Measurements from ENCODE around the gene PRDX5.

Gene PRDX5

GRCh38 chr11:64349404-64349803 lies 31.5 kb downstream of the PRDX5 start:
- no peaks in the 10 kb centered on the region for H3K9me3 ChIP-seq (ENCODE audit: insufficient read depth, low read length)
- no peak overlapping the region for H3K9ac ChIP-seq (ENCODE audit: low read length)
- TF ChIP-seq CTCF (IDR thresholded peaks at IDR 0.05; ENCODE audit: insufficient read depth, low read length, poor library complexity, severe bottlenecking), result no peak
- TF ChIP-seq EZH2phosphoT487 (conservative IDR thresholded peaks at IDR 0.05; ENCODE audit: low read length), result no peak
- H3K27me3 ChIP-seq (ENCODE audit: low read length), result no peaks in the 10 kb centered on the region
- no peak overlapping the region for H2AFZ ChIP-seq (ENCODE audit: low read depth, low read length, severe bottlenecking)
- no peaks in the 10 kb centered on the region for H3K36me3 ChIP-seq (ENCODE audit: low read length)
- no peaks in the 10 kb centered on the region for H3K79me2 ChIP-seq (ENCODE audit: insufficient read depth, low read length)
- no peak overlapping the region for H3K27ac ChIP-seq (ENCODE audit: low read depth, low read length)
- no peaks in the 10 kb centered on the region for H3K9me2 ChIP-seq (replicated peaks; ENCODE audit: insufficient read depth, low read length)
- H3K4me3 ChIP-seq (ENCODE audit: insufficient read depth, low read length, poor library complexity, severe bottlenecking), result no peak overlapping the region
- H3F3A ChIP-seq (ENCODE audit: insufficient read depth), result no peaks in the 10 kb centered on the region
- H3K4me2 ChIP-seq (ENCODE audit: low read depth, low read length, poor library complexity, severe bottlenecking), result no peak overlapping the region
- H4K20me1 ChIP-seq (ENCODE audit: low read depth, low read length), result no peaks in the 10 kb centered on the region

GRCh38 chr11:64351136-64351631 lies 33.3 kb downstream of the PRDX5 start:
- Histone ChIP-seq H3K4me2 (ENCODE audit: low read depth, low read length, poor library complexity, severe bottlenecking) (no peak overlapping the region), H3K9me3 (ENCODE audit: insufficient read depth, low read length) (no peaks in the 10 kb centered on the region), H3K4me3 (ENCODE audit: insufficient read depth, low read length, poor library complexity, severe bottlenecking) (no peak overlapping the region), H3K9ac (ENCODE audit: low read length) (no peak overlapping the region), H3K27ac (ENCODE audit: low read depth, low read length) (no peak overlapping the region), H3K36me3 (ENCODE audit: low read length) (no peaks in the 10 kb centered on the region), H3K9me2 (replicated peaks; ENCODE audit: insufficient read depth, low read length) (no peaks in the 10 kb centered on the region), H4K20me1 (ENCODE audit: low read depth, low read length) (no peaks in the 10 kb centered on the region), H2AFZ (ENCODE audit: low read depth, low read length, severe bottlenecking) (no peak overlapping the region), H3K79me2 (ENCODE audit: insufficient read depth, low read length) (no peaks in the 10 kb centered on the region), H3K27me3 (ENCODE audit: low read length) (no peaks in the 10 kb centered on the region), H3F3A (ENCODE audit: insufficient read depth) (no peaks in the 10 kb centered on the region)
- TF ChIP-seq CTCF (IDR thresholded peaks at IDR 0.05; ENCODE audit: insufficient read depth, low read length, poor library complexity, severe bottlenecking) (no peak), EZH2phosphoT487 (conservative IDR thresholded peaks at IDR 0.05; ENCODE audit: low read length) (no peak)

GRCh38 chr11:64352099-64352994 lies 34.4 kb downstream of the PRDX5 start:
- Histone ChIP-seq H3K36me3 (ENCODE audit: low read length) (no peaks in the 10 kb centered on the region), H3K9me3 (ENCODE audit: insufficient read depth, low read length) (no peaks in the 10 kb centered on the region), H3K79me2 (ENCODE audit: insufficient read depth, low read length) (no peaks in the 10 kb centered on the region), H2AFZ (ENCODE audit: low read depth, low read length, severe bottlenecking) (no peak overlapping the region), H3K9ac (ENCODE audit: low read length) (no peak overlapping the region), H3K27me3 (ENCODE audit: low read length) (no peaks in the 10 kb centered on the region), H3K27ac (ENCODE audit: low read depth, low read length) (no peak overlapping the region), H3F3A (ENCODE audit: insufficient read depth) (no peaks in the 10 kb centered on the region), H3K4me2 (ENCODE audit: low read depth, low read length, poor library complexity, severe bottlenecking) (no peak overlapping the region), H4K20me1 (ENCODE audit: low read depth, low read length) (no peaks in the 10 kb centered on the region), H3K9me2 (replicated peaks; ENCODE audit: insufficient read depth, low read length) (no peaks in the 10 kb centered on the region), H3K4me3 (ENCODE audit: insufficient read depth, low read length, poor library complexity, severe bottlenecking) (no peak overlapping the region)
- no peak for TF ChIP-seq CTCF (IDR thresholded peaks at IDR 0.05; ENCODE audit: insufficient read depth, low read length, poor library complexity, severe bottlenecking)
- no peak for TF ChIP-seq EZH2phosphoT487 (conservative IDR thresholded peaks at IDR 0.05; ENCODE audit: low read length)

Data from SU-DHL-6 (cell line).